K562 (cell line): ENCODE measurements around the gene NCOA1.

Experiments used
- CAMTA2 ChIP-seq: fragments of 250-450 bp; sonication (Bioruptor Pico); conservative IDR thresholded peaks from 2 replicates; pipeline ENCODE4 v1.5.1; 2022
- CREB1 ChIP-seq, 2 experiments: sonication (generic) in 1 of 2; formaldehyde crosslinking in 1 of 2; IDR thresholded peaks; 2 replicates each; pipeline versions ENCODE4 v1.6.1 to v1.8.0; 2012 to 2022; ENCODE audit warnings: inconsistent platforms in 1 of 2, mild to moderate bottlenecking in 1 of 2, missing genetic modification reagents in 1 of 2, moderate library complexity in 1 of 2
- CTCF ChIP-seq, 3 experiments: IDR thresholded peaks in 2 of 3; conservative IDR thresholded peaks in 1 of 3; 2 replicates each; pipeline ENCODE4 v1.5.1; 2011 to 2012; ENCODE audit warnings: low read length in 3 of 3, mild to moderate bottlenecking in 3 of 3, control low read depth in 2 of 3, improper control_type of control experiment in 1 of 3, inconsistent platforms in 1 of 3, low read depth in 1 of 3, mixed read lengths in 1 of 3, moderate library complexity in 1 of 3; ENCODE audit not compliant: insufficient read depth in 2 of 3
- ETS1 ChIP-seq: conservative IDR thresholded peaks from 2 replicates; pipeline ENCODE4 v1.6.1; 2011; ENCODE audit warnings: low read depth, mild to moderate bottlenecking, low read length; ENCODE audit not compliant: control insufficient read depth
- EZH2 ChIP-seq: IDR thresholded peaks from 2 replicates; pipeline ENCODE4 v1.6.1; 2012; ENCODE audit warnings: low read depth, mild to moderate bottlenecking, inconsistent platforms, low read length, borderline replicate concordance
- FIP1L1 ChIP-seq: fragments of 200-400 bp; formaldehyde crosslinking; IDR thresholded peaks from 2 replicates; pipeline ENCODE4 v1.6.1; 2018; ENCODE audit warnings: mild to moderate bottlenecking, low read depth, low read length; ENCODE audit not compliant: poor library complexity, severe bottlenecking
- OTX1 ChIP-seq: fragments of 450-650 bp; formaldehyde crosslinking; IDR thresholded peaks from 2 replicates; pipeline ENCODE4 v1.4.0; 2022; ENCODE audit warnings: mild to moderate bottlenecking
- POLR2A ChIP-seq: fragments of 450-650 bp; conservative IDR thresholded peaks from 2 replicates; pipeline ENCODE4 v1.6.1; 2016
- RAD51 ChIP-seq: fragments of 450-650 bp; IDR thresholded peaks from 2 replicates; pipeline ENCODE4 v1.7.1; 2016; ENCODE audit warnings: low read depth, mild to moderate bottlenecking, borderline replicate concordance
- SP1 ChIP-seq: sonication (generic); formaldehyde crosslinking; IDR thresholded peaks from 2 replicates; pipeline ENCODE4 v1.8.1; 2022; ENCODE audit warnings: mild to moderate bottlenecking, missing genetic modification reagents
- TEAD4 ChIP-seq, 2 experiments: sonication (generic) in 1 of 2; formaldehyde crosslinking in 1 of 2; IDR thresholded peaks; 2 replicates each; pipeline versions ENCODE4 v1.6.1 to v1.8.0; 2012 to 2022; ENCODE audit warnings: borderline replicate concordance in 1 of 2, inconsistent platforms in 1 of 2, low read length in 1 of 2, mild to moderate bottlenecking in 1 of 2, missing genetic modification reagents in 1 of 2
- ZBTB34 ChIP-seq: fragments of 250-450 bp; sonication (Bioruptor Pico); IDR thresholded peaks from 2 replicates; pipeline ENCODE4 v1.8.0; 2021; ENCODE audit warnings: mild to moderate bottlenecking, moderate library complexity
- ZNF232 ChIP-seq: sonication (generic); formaldehyde crosslinking; IDR thresholded peaks from 2 replicates; pipeline ENCODE4 v1.8.0; 2022; ENCODE audit warnings: mild to moderate bottlenecking, missing genetic modification reagents
- ZNF431 ChIP-seq: sonication (generic); formaldehyde crosslinking; IDR thresholded peaks from 2 replicates; pipeline ENCODE4 v1.8.0; 2022; ENCODE audit warnings: mild to moderate bottlenecking, missing genetic modification reagents

DNA sequence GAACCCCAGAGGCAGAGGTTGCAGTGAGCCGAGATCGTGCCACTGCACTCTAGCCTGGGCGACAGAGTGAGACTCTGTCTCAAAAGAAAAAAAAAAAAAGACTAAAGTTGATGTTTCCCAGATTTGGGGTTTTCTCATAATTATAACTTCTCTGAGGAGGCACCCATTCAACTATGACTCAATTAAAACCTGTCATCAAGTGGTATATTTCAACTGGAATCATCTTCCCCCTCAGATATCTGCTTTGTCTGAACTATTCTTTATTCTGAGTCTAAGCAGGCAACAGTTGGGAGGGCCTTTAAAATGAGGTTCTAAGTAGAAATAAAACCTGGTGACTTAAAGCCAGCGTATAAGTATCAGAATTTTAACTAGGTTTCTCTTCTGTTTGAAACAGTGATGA, 213.6 kb downstream of the NCOA1 start:
- TF ChIP-seq SP1 (no peak), CREB1 (IDR thresholded peaks at IDR 0.05) (no peak), CREB1 (CRISPR knock-in tag; IDR thresholded peaks at IDR 0.05) (no peak), ZNF232 (CRISPR knock-in tag) (no peak), CTCF (IDR thresholded peaks at IDR 0.05 in 2 of 3, conservative IDR thresholded peaks at IDR 0.05 in 1 of 3; ENCODE audit: insufficient read depth in 2 of 3, low read depth in 1 of 3, low read length in 3 of 3) (no peak), OTX1 (CRISPR knock-in tag) (no peak), RAD51 (no peak), TEAD4 (IDR thresholded peaks at IDR 0.05; ENCODE audit: low read length) (no peak), TEAD4 (CRISPR knock-in tag; IDR thresholded peaks at IDR 0.05; ENCODE audit: borderline replicate concordance) (no peak), POLR2A (no peak), ZBTB34 (CRISPR knock-in tag) (no peak), ZNF431 (CRISPR knock-in tag) (no peak), CAMTA2 (CRISPR knock-in tag) (no peak), ETS1 (no peak), EZH2 (no peak), FIP1L1 (no peak)
